GM18951 (cell line): ENCODE measurements around the gene CRACDL.

Experiments
- POLR2A ChIP-seq: IDR thresholded peaks from 4 replicates; pipeline ENCODE4 v1.6.1; 2011; ENCODE audit warnings: mild to moderate bottlenecking; ENCODE audit not compliant: insufficient read length, insufficient read depth; ENCODE audit errors: extremely low read depth
- in situ Hi-C: fragments of 300-500 bp; cut with MboI; formaldehyde crosslinking; loops from one replicate; pipeline ENCODE4 v1.12.0; 2022; ENCODE audit warnings: low sequenced_read_pairs, mixed read lengths, inconsistent platforms; ENCODE audit not compliant: unreplicated experiment

CRACDL gene

DNA sequence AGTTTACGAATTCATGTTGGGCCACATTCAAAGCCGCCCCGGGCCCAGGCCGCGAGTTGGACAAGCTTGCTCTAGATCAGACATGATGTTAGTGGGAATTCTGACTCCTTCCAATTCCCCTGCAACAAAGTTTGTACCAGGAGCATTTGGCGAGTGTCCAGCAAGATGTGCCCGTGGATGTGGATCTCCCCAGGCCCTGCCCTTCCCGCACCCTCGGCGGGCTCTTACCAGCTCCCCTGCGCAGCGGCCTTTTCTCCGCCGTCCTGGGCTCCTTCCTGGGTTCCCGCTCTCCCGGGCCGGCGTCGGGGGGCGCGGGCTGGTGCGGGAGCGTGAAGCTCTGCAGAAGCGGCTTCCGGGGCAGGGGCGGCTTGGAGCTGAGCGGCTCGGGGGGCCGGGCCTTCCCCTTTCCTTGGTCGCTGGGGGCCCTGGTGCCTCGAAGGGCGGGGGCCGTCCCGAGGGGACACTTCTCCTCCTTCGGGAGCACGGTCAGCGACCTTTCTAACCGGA is 114.3 kb downstream of the CRACDL start:
- no peak for TF ChIP-seq POLR2A
- in situ Hi-C loops, result no loop called here

DNA sequence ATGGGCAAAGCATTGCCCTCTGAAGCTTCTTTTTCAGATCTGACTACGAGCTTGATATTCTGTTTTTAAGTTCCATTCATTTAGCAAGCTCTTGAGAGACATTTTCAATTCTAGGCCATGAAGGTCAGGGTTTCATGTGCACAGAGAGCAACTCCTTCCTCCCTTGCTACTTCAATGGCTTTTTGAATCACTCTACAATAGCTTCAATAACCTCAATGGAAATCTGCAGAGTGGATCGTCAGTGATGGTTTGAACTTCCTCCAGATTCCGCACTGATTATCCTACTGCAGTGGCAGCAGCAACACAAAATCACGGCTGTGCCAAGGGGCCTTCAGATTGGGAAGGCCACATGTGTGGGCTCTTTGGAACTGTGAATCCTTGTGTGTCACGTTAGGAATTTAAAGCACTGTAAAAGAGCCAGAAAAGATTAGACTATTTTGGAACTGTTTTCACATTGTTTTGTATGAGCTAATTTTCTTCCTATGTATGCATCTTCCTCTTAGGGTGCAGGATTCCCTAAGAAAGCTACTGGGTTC is 116.7 kb downstream of the CRACDL start:
- in situ Hi-C loops, result no loop called here
- TF ChIP-seq POLR2A, result no peak

DNA sequence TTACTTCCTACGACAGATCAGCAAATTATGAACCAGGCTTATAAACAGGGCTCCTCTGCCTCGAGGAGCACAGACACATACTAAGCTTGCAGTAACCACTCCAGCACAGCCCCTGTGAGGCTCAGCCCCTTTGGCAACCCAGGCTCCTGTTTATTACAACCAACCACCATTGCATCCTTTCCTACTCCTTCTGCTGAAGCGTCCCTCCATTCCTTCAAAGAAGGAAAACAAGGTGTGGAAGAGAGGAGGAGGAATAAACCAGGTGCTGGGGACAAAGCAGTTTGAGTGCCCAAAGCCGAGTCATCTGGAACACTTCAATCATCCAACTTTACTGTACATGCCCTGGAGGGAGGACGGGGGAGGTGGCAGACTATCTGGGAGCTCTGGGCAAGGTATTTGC is 117.9 kb downstream of the CRACDL start:
- in situ Hi-C loops, result no loop called here
- TF ChIP-seq POLR2A, result no peak

DNA sequence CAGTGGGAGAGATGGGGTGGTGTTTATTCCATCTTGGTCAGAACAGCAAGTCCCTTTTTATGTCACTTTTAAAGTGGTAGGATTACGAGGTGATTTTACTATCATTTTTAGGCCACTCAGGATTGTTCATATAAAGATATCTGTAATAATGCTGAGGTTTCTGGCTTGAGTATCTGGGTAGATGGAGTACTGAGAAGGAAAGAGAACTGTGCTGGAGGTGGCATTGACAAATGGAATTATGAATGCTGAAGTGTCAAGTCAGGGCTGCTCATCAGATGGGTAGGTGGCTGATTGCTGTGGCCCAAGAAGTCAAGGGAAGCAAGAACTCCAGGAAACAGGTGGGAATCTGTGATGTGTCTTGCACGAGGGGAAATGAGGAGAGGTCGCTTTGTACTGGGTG is 119.7 kb downstream of the CRACDL start:
- no peak for TF ChIP-seq POLR2A
- in situ Hi-C loops, result no loop called here

DNA sequence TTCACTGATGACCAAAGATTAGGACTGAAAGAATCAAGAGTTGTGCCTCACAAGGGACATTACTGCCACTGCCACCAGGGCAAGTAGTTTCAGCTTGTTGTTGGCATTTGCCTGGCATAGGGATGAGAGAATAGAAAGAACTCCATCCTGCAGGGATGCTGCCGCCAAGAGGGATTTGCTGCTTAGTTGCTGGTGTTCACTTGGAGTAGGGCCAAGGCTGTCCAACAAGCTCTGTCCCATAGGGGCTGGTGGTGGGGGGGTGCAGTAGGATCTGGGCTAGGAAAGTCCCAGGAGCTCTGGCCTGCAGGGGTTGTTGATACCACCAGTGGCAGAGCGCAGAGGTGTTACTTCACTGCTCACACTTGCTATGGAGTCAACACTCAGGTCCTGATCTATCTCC is 120.2 kb downstream of the CRACDL start:
- no peak for TF ChIP-seq POLR2A
- in situ Hi-C loops, result no loop called here

DNA sequence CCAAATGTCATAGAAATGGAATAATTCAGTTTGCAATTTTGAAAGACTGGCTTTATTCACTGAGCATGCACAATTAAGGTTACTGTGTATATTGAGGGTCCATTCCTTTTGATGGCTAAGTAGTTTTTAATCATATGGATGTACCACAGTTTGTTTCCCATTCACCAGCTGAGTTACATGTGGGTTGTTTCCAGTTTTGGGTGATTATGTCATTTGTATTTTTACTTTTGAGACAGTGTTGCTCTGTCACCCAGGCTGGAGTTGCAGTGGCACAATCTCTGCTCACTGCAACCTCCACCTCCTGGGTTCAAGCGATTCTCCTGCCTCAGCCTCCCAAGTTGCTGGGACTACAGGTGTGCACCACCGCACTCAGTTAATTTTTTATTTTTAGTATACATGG is 124.3 kb downstream of the CRACDL start:
- no peak for TF ChIP-seq POLR2A

DNA sequence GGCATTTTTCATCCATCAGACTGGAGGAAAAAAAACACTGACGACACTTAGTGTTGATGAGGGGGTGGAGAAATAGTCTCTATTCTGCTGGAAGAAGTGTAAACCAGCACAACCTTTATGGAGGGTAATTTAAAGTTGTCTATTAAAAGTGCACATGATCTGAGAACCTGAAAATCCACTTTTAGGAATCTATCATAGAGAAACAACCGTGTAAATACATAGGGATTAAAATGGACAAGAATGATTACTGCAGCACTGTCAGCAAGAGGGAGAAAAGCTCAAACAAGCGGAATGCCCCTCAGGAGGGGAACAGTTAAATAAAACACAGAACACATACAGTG is 125.5 kb downstream of the CRACDL start:
- in situ Hi-C loops, result no loop called here
- no peak for TF ChIP-seq POLR2A

More for the DNA sequence above, 124.3 kb downstream of the CRACDL start:
- in situ Hi-C loops, result no loop called here

DNA sequence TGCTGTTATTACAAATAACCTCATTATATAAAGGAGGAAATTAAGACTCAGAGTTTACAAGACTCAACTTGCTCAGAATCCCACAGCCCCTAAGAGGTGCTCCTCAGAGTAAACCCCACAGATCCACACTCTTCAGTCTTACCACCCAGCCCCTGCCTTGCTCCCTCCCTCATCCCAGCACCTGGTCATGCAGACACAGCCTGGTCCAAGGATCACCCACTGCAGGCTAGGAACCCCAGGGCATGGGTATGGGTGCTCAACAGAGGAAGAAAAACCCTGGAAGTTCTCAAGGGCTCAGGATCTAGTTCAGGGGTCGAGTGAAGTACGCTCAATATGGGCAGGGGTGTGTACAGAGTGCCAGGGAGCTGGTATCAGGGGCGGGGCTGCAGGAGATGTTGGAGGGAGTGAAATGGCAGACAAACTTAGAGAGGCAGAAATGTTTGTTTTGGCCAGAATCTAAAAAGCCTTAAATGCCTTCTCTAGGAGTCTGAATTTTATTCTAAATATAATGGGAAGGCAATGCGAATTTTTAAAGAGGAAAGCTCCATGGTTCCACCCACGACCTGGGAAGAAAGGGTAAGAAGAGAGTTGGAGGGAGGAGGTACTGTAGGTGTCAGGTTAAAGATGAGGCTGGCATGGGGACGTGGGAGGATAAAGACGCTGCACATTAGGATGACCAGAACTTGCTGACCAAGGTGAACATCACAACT is 126.0 kb downstream of the CRACDL start:
- in situ Hi-C loops, result no loop called here
- TF ChIP-seq POLR2A, result no peak

DNA sequence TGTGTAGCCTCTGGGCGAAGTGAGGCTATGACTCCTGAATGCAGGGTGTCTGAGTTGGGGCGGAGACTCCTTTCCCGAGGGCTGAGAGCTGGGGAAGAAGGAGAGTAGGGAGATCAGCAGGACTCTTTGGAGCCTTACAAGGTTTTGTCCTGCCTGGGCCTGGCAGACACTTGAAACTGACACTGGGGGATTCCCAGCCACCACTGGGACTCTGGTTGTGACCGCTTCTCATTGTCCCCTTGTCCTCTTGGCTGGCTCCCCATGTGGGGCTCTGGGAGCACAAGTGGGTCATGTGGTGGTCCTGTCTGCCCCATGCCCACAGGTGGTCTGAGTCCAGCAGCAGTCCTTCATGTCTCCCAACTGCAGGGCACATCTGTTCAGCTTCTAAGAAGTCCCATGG is 126.9 kb downstream of the CRACDL start:
- TF ChIP-seq POLR2A, result no peak
- in situ Hi-C loops, result no loop called here

DNA sequence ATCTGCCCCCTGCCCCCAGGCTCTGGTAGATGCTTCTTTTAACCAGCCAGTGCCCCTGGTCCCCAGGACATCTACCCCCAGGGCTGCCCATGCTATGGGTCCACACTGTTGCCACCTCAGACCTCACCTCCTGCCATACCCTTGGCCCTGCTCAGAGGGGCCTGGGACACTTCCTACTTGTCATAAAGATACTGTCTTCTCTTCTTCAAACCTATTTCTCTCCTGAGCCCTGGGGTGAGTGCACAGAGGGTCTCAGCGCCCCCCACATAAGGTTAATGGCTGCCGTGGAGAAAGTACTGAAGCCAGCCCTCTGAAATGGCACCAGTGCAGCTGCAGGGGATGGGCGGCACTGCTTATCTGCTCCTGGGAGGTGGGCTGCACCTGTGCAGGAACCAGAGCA is 127.5 kb downstream of the CRACDL start:
- TF ChIP-seq POLR2A, result no peak
- in situ Hi-C loops, result no loop called here

DNA sequence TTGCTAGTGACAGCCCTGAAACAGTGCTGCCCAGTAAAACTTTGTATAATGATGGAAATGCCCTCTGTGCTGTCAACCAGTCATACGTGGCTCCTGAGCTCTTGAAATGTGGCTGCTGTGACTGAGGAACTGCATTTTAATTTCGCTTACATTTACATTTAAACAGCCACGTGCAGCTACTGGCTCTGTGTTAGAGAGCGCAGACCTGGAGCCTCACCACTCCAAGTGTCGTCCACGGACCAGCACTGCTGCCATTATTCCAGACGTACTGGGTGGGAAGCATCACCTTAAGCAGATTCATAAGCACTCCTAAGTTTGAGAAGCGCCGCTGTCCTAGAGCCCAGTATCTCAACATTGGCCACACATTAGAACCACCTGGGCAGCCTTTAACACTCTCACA is 128.1 kb downstream of the CRACDL start:
- in situ Hi-C loops, result no loop called here
- TF ChIP-seq POLR2A, result no peak

DNA sequence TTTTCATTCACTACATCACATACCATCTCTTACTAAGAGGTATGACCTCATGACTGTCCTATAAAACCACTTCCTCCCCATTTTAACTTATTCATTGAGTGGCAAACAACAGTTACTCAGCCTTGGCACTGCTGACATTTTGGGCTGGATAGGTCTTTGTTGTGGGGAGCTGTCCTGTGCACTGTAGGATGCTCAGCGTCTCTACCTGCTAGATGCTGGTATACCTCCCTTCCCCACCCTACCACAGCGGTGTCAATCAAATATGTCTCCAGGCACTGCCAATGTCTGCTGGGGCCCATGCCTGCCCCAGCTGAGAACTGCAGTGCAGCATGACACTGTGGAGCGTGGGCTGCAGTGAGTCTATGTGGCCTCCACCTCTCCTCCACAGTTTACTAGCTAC is 128.8 kb downstream of the CRACDL start:
- in situ Hi-C loops, result no loop called here
- TF ChIP-seq POLR2A, result no peak

DNA sequence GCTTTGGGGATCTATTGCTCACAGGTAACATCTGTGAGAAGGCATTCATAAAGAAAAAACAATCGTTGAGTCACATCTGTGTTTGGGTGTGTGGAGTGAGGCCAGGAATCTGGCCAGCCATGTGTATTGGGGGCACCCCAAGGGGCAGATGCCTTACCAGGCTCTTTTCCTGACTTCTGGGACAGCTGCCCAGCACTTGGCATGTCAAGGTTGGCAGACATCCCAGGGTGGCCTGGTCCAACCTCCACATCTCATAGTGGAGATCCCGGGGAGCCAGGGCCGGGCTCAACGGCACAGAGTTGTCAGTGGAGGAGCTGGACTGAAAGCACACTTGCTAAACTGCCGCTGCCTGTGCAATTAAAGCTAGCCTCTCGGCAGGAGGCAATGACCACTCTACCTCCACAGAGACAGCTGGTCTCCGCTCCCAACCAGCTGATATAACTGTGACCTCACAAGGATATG is 129.8 kb downstream of the CRACDL start:
- in situ Hi-C loops, result no loop called here
- no peak for TF ChIP-seq POLR2A

DNA sequence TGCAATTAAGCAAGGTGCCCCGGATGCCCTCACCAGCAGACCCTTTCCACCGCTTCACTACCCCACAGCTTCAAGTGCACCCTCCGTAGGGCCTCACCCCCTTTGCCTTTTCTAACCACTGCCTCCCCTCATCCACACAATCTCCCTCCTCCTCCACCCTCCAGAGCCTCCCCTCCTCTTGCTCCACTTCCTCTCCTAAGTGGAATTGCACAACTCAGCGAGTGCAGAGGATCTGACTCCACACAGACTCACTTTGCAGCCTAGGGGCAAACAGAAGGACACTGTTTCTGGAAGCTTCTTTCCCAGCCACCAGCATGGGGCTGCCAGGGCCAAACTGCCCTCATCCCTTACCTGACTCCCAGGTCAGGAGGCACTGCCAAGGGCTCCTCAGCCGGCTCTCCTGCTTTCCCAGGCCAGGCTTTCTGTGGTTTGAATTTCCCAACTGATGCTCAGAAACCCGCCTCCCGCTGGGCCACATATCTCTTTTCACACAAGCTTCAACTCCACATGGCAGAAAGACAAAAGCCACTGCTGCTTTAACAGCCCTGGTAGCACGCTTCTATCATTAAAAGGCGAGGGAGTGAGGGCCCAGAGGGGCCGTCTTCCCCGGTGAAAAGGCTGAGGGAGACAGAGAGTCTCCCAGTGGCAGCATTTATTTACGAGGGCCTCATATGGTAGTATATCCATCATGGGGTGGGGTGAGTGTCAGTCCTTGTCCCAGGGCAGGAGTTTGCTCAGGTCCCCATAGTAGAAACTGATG is 130.4 kb downstream of the CRACDL start:
- in situ Hi-C loops, result no loop called here
- TF ChIP-seq POLR2A, result no peak
